Measurements from ENCODE around the gene FTO.
A peak's percentile ranks its signal among the peaks of the same experiment; 100 is the strongest.
"Not testable (repeated sequence)": the region's sequence is repeated elsewhere in the genome, so short reads cannot be mapped to it uniquely, and the experiment has no call there.

The FTO gene

GRCh38 chr16:53692146-53692545, 11.8 kb upstream of the FTO start:
- Histone ChIP-seq H3K36me3 (no peaks in the 10 kb centered on the region), H3K27me3 (no peaks in the 10 kb centered on the region), H3K9me3 (no peaks in the 10 kb centered on the region), H3K27ac (no peak overlapping the region), H3K4me1 (ENCODE audit: control insufficient read depth in 1 of 2, insufficient read depth in 1 of 2, low read depth in 1 of 2, low read length in 1 of 2) (no peaks in the 10 kb centered on the region), H3K4me3 (ENCODE audit: low read depth in 1 of 2, low read length in 1 of 2) (no peak overlapping the region)
- TF ChIP-seq CTCF (IDR thresholded peaks at IDR 0.05), result no peak

- no peak for TF ChIP-seq CTCF (IDR thresholded peaks at IDR 0.05)
- Histone ChIP-seq H3K9me3 (no peaks in the 10 kb centered on the region), H3K27ac (no peak overlapping the region), H3K36me3 (no peaks in the 10 kb centered on the region), H3K4me3 (ENCODE audit: low read depth in 1 of 2, low read length in 1 of 2) (no peak overlapping the region), H3K27me3 (no peaks in the 10 kb centered on the region), H3K4me1 (ENCODE audit: control insufficient read depth in 1 of 2, insufficient read depth in 1 of 2, low read depth in 1 of 2, low read length in 1 of 2) (no peaks in the 10 kb centered on the region)
Observed at GRCh38 chr16:53693320-53693719, 10.6 kb upstream of the FTO start.

- H3K27ac ChIP-seq, result no peak overlapping the region
- no peak overlapping the region for H3K4me3 ChIP-seq (ENCODE audit: low read depth in 1 of 2, low read length in 1 of 2)
- H3K4me1 ChIP-seq (ENCODE audit: control insufficient read depth in 1 of 2, insufficient read depth in 1 of 2, low read depth in 1 of 2, low read length in 1 of 2), result no peaks in the 10 kb centered on the region
- no peaks in the 10 kb centered on the region for H3K9me3 ChIP-seq
- H3K27me3 ChIP-seq, result no peaks in the 10 kb centered on the region
- no peak for TF ChIP-seq CTCF (IDR thresholded peaks at IDR 0.05)
- H3K36me3 ChIP-seq, result no peaks in the 10 kb centered on the region
Observed at GRCh38 chr16:53695070-53695469, 8.9 kb upstream of the FTO start.

GRCh38 chr16:53698271-53698670, 5.7 kb upstream of the FTO start:
- not testable (repeated sequence) for H3K36me3 ChIP-seq; H3K4me3 ChIP-seq (ENCODE audit: low read depth in 1 of 2, low read length in 1 of 2); H3K27ac ChIP-seq; H3K27me3 ChIP-seq; H3K9me3 ChIP-seq; H3K4me1 ChIP-seq (ENCODE audit: control insufficient read depth in 1 of 2, insufficient read depth in 1 of 2, low read depth in 1 of 2, low read length in 1 of 2)

- H3K36me3 ChIP-seq, result no peaks in the 10 kb centered on the region
- TF ChIP-seq CTCF (IDR thresholded peaks at IDR 0.05), result no peak
- H3K4me3 ChIP-seq (ENCODE audit: low read depth in 1 of 2, low read length in 1 of 2), result peak overlapping the region; percentile 67 to 77
- peaks cover 11 to 12% of the 10 kb centered on the region in 2 experiments for H3K4me1 ChIP-seq (ENCODE audit: control insufficient read depth in 1 of 2, insufficient read depth in 1 of 2, low read depth in 1 of 2, low read length in 1 of 2)
- no peaks in the 10 kb centered on the region for H3K9me3 ChIP-seq
- peak overlapping the region; percentile 45 for H3K27ac ChIP-seq
- no peaks in the 10 kb centered on the region for H3K27me3 ChIP-seq
Observed at GRCh38 chr16:53704445-53704813, 473 bp downstream of the FTO start.

- H3K4me3 ChIP-seq (ENCODE audit: low read depth in 1 of 2, low read length in 1 of 2), result no peak overlapping the region
- no peak for TF ChIP-seq CTCF (IDR thresholded peaks at IDR 0.05)
- no peaks in the 10 kb centered on the region for H3K36me3 ChIP-seq
- H3K27me3 ChIP-seq, result no peaks in the 10 kb centered on the region
- H3K4me1 ChIP-seq (ENCODE audit: control insufficient read depth in 1 of 2, insufficient read depth in 1 of 2, low read depth in 1 of 2, low read length in 1 of 2), result peaks cover 11 to 12% of the 10 kb centered on the region in 2 experiments
- no peaks in the 10 kb centered on the region for H3K9me3 ChIP-seq
- H3K27ac ChIP-seq, result no peak overlapping the region
Observed at GRCh38 chr16:53707671-53708070, 3.7 kb downstream of the FTO start.

Data from neutrophil (primary cell).